Caco-2 (cell line): Measurements from ENCODE around the gene SGCD. TPM values are rescaled to one million over a fixed set of nuclear protein-coding genes. Genes with fewer than 3 reads are reported as not detected.

Experiments
- BruUV-seq: library from RNA; stranded (reverse); fragments of 400-500 nt; replicated peaks from 2 replicates; lab custom pipeline; 2021; lab: Mats Ljungman, UMichigan
- CTCF ChIA-PET: fragments of 300-600 bp; sonication (Branson Sonifier 250); formaldehyde crosslinking; loops from one replicate; lab custom pipeline; 2022; ENCODE audit warnings: antibody characterized with exemption; lab: Charles Lee
- POLR2A ChIA-PET: fragments of 300-600 bp; sonication (Branson Sonifier 250); formaldehyde crosslinking; loops from one replicate; lab custom pipeline; 2022; ENCODE audit warnings: antibody characterized with exemption; lab: Charles Lee
- DNase-seq, 2 experiments: peaks; one replicate each; pipeline versions ENCODE4 v3.0.0 to v3.0.0-alpha.2; 2020 to 2022
- H3K27me3 ChIP-seq: replicated peaks from 2 replicates; pipeline ENCODE4 v1.6.0; 2011; ENCODE audit warnings: low read length; ENCODE audit not compliant: control insufficient read depth, insufficient read depth
- H3K36me3 ChIP-seq: 2 replicates; pipeline ENCODE4 v1.5.1; 2011; ENCODE audit warnings: low read length; ENCODE audit not compliant: control insufficient read depth, insufficient read depth
- H3K4me1 ChIP-seq: fragments of 250-450 bp; sonication (Bioruptor Pico); 2 replicates; pipeline ENCODE4 v1.5.1; 2020; ENCODE audit warnings: mild to moderate bottlenecking
- H3K4me3 ChIP-seq: 2 replicates; pipeline ENCODE4 v1.5.1; 2011; ENCODE audit warnings: low read depth, mild to moderate bottlenecking, control low read depth, low read length
- H3K9me3 ChIP-seq: fragments of 250-450 bp; sonication (Bioruptor Pico); 2 replicates; pipeline ENCODE4 v1.5.1; 2020; ENCODE audit warnings: mild to moderate bottlenecking, moderate library complexity
- H3K27ac Mint-ChIP-seq: one replicate; pipeline ENCODE4 v1.8.0; 2022; ENCODE audit warnings: mixed read lengths; ENCODE audit not compliant: unreplicated experiment
- H3K27me3 Mint-ChIP-seq: one replicate; pipeline ENCODE4 v1.8.0; 2022; ENCODE audit warnings: mixed read lengths; ENCODE audit not compliant: insufficient read depth, unreplicated experiment
- H3K36me3 Mint-ChIP-seq: one replicate; pipeline ENCODE4 v1.8.0; 2022; ENCODE audit warnings: mild to moderate bottlenecking, mixed read lengths; ENCODE audit not compliant: insufficient read depth, unreplicated experiment
- H3K4me1 Mint-ChIP-seq: one replicate; pipeline ENCODE4 v1.8.0; 2022; ENCODE audit warnings: low read depth, mixed read lengths; ENCODE audit not compliant: unreplicated experiment
- H3K4me3 Mint-ChIP-seq: one replicate; pipeline ENCODE4 v1.8.0; 2022; ENCODE audit warnings: mild to moderate bottlenecking, moderate library complexity, mixed read lengths; ENCODE audit not compliant: unreplicated experiment
- H3K9me3 Mint-ChIP-seq: one replicate; pipeline ENCODE4 v1.8.0; 2022; ENCODE audit warnings: mixed read lengths; ENCODE audit not compliant: unreplicated experiment
- CTCF ChIP-seq, 2 experiments: fragments of 200-600 bp in 1 of 2; IDR thresholded peaks; 1 replicate in 1 of 2; 2 replicates in 1 of 2; pipeline versions ENCODE4 v1.5.1 to v1.8.0; 2011 to 2022; ENCODE audit warnings: antibody characterized with exemption in 1 of 2, control low read depth in 1 of 2, inconsistent platforms in 1 of 2, low read depth in 1 of 2, low read length in 1 of 2, mild to moderate bottlenecking in 1 of 2, moderate library complexity in 1 of 2; ENCODE audit not compliant: insufficient read depth in 1 of 2, severe bottlenecking in 1 of 2, unreplicated experiment in 1 of 2
- intact Hi-C: fragments of 100-400 bp; cut with micrococcal nuclease; formaldehyde crosslinking; loops from one replicate; pipeline ENCODE4 v1.10.0; 2022; ENCODE audit not compliant: unreplicated experiment
- total RNA-seq: library from RNA; stranded (reverse); gene quantifications from 2 replicates; pipeline ENCODE4 v1.2.3, GENCODE V29; 2022

The SGCD gene
- total RNA-seq, 1 experiment from 2014 or later, result 0.20 TPM

GRCh38 chr5:156456857-156457256 lies 129.9 kb downstream of the SGCD start:
- no peaks in the 10 kb centered on the region for H3K9me3 Mint-ChIP-seq
- DNase-seq, result no peak
- no peak overlapping the region for H3K27ac Mint-ChIP-seq
- Histone ChIP-seq H3K9me3 (no peaks in the 10 kb centered on the region; the same call in 1 of the 2 replicates), H3K27me3 (no peaks in the 10 kb centered on the region; the same call in 1 of the 2 replicates), H3K36me3 (no peaks in the 10 kb centered on the region), H3K4me3 (no peak overlapping the region), H3K4me1 (no peaks in the 10 kb centered on the region)
- no peaks in the 10 kb centered on the region for H3K4me1 Mint-ChIP-seq
- no peak overlapping the region for H3K4me3 Mint-ChIP-seq
- BruUV-seq, result no TSS peak
- ChIA-PET POLR2A (no interaction called here), CTCF (no interaction called here)
- peaks cover 5% of the 10 kb centered on the region for H3K27me3 Mint-ChIP-seq
- intact Hi-C loops, result no loop called here
- TF ChIP-seq CTCF (IDR thresholded peaks at IDR 0.05; ENCODE audit: insufficient read depth in 1 of 2, low read depth in 1 of 2, low read length in 1 of 2, severe bottlenecking in 1 of 2, unreplicated experiment in 1 of 2), result no peak
- no peaks in the 10 kb centered on the region for H3K36me3 Mint-ChIP-seq

- DNase-seq, result no peak
- intact Hi-C loops, result no loop called here
- no peaks in the 10 kb centered on the region for H3K36me3 ChIP-seq
- BruUV-seq, result no TSS peak
- ChIA-PET POLR2A (no interaction called here), CTCF (no interaction called here)
- H3K36me3 Mint-ChIP-seq, result no peaks in the 10 kb centered on the region
- no peaks in the 10 kb centered on the region for H3K4me1 Mint-ChIP-seq
- no peak overlapping the region for H3K4me3 ChIP-seq
- H3K27me3 Mint-ChIP-seq, result no peaks in the 10 kb centered on the region
- no peaks in the 10 kb centered on the region for H3K27me3 ChIP-seq
- H3K4me3 Mint-ChIP-seq, result no peak overlapping the region
- H3K9me3 ChIP-seq, result no peaks in the 10 kb centered on the region
- no peak overlapping the region for H3K27ac Mint-ChIP-seq
- H3K4me1 ChIP-seq, result no peaks in the 10 kb centered on the region
- no peaks in the 10 kb centered on the region for H3K9me3 Mint-ChIP-seq
- no peak for TF ChIP-seq CTCF (IDR thresholded peaks at IDR 0.05; ENCODE audit: insufficient read depth in 1 of 2, low read depth in 1 of 2, low read length in 1 of 2, severe bottlenecking in 1 of 2, unreplicated experiment in 1 of 2)
Measured at GRCh38 chr5:156459812-156460385, 132.9 kb downstream of the SGCD start.

- DNase-seq, result no peak
- intact Hi-C loops, result no loop called here
- H3K4me3 ChIP-seq, result no peak overlapping the region
- POLR2A ChIA-PET, result no interaction called here
- no peaks in the 10 kb centered on the region for H3K36me3 ChIP-seq
- no peak for TF ChIP-seq CTCF (IDR thresholded peaks at IDR 0.05; ENCODE audit: insufficient read depth in 1 of 2, low read depth in 1 of 2, low read length in 1 of 2, severe bottlenecking in 1 of 2, unreplicated experiment in 1 of 2)
- H3K4me1 ChIP-seq, result no peaks in the 10 kb centered on the region
- no peaks in the 10 kb centered on the region for H3K27me3 Mint-ChIP-seq
- H3K27me3 ChIP-seq, result no peaks in the 10 kb centered on the region
- H3K4me1 Mint-ChIP-seq, result no peaks in the 10 kb centered on the region
- no peak overlapping the region for H3K27ac Mint-ChIP-seq
- no peaks in the 10 kb centered on the region for H3K9me3 Mint-ChIP-seq
- no TSS peak for BruUV-seq
- no peaks in the 10 kb centered on the region for H3K36me3 Mint-ChIP-seq
- no peaks in the 10 kb centered on the region for H3K9me3 ChIP-seq
- H3K4me3 Mint-ChIP-seq, result no peak overlapping the region
- CTCF ChIA-PET, result no interaction called here
Measured at GRCh38 chr5:156460471-156460870, 133.5 kb downstream of the SGCD start.
